Measurements from ENCODE around the gene SIL1.
"Not testable (repeated sequence)": the region's sequence is repeated elsewhere in the genome, so short reads cannot be mapped to it uniquely, and the experiment has no call there.

SIL1 gene

GRCh38 chr5:139174382-139174781 lies 23.8 kb downstream of the SIL1 start:
- DNase-seq = not testable (repeated sequence)

GRCh38 chr5:139171779-139172404 lies 26.3 kb downstream of the SIL1 start:
- no peak for DNase-seq

- DNase-seq = no peak
Measured at GRCh38 chr5:139167952-139168720, 30.0 kb downstream of the SIL1 start.

GRCh38 chr5:139167533-139167932 lies 30.6 kb downstream of the SIL1 start:
- DNase-seq = no peak

- DNase-seq = no peak
Measured at GRCh38 chr5:139167063-139167462, 31.1 kb downstream of the SIL1 start.

GRCh38 chr5:139164897-139165296 lies 33.3 kb downstream of the SIL1 start:
- not testable (repeated sequence) for DNase-seq

GRCh38 chr5:139164020-139164419 lies 34.1 kb downstream of the SIL1 start:
- DNase-seq = no peak

GRCh38 chr5:139162448-139162847 lies 35.7 kb downstream of the SIL1 start:
- DNase-seq = no peak

- DNase-seq = no peak
Measured at GRCh38 chr5:139158791-139159190, 39.4 kb downstream of the SIL1 start.

- DNase-seq = no peak
Measured at GRCh38 chr5:139157556-139157955, 40.6 kb downstream of the SIL1 start.

GRCh38 chr5:139156814-139157213 lies 41.4 kb downstream of the SIL1 start:
- DNase-seq = no peak

- DNase-seq = no peak
Measured at GRCh38 chr5:139155333-139155732, 42.8 kb downstream of the SIL1 start.

- no peak for DNase-seq
Measured at GRCh38 chr5:139151902-139152301, 46.3 kb downstream of the SIL1 start.

- no peak for DNase-seq
Measured at GRCh38 chr5:139150367-139150999, 47.7 kb downstream of the SIL1 start.

GRCh38 chr5:139149477-139150199 lies 48.5 kb downstream of the SIL1 start:
- DNase-seq = no peak

GRCh38 chr5:139148986-139149385 lies 49.2 kb downstream of the SIL1 start:
- DNase-seq = no peak

- DNase-seq = no peak
Measured at GRCh38 chr5:139148306-139148705, 49.9 kb downstream of the SIL1 start.

GRCh38 chr5:139147483-139148087 lies 50.6 kb downstream of the SIL1 start:
- DNase-seq = no peak

GRCh38 chr5:139146809-139147482 lies 51.2 kb downstream of the SIL1 start:
- no peak for DNase-seq

- DNase-seq = no peak
Measured at GRCh38 chr5:139141446-139142204, 56.5 kb downstream of the SIL1 start.

GRCh38 chr5:139140591-139141071 lies 57.5 kb downstream of the SIL1 start:
- no peak for DNase-seq
